Common myeloid progenitor, CD34-positive (primary cell): ENCODE measurements around the gene FZD10.

Experiments used
- CTCF ChIA-PET: fragments of 350-600 bp; sonication (Branson Sonifier 250); formaldehyde crosslinking; loops from one replicate; lab custom pipeline; 2021; ENCODE audit warnings: antibody characterized with exemption; lab: Charles Lee
- POLR2A ChIA-PET: fragments of 350-600 bp; sonication (Branson Sonifier 250); formaldehyde crosslinking; loops from one replicate; lab custom pipeline; 2021; ENCODE audit warnings: antibody characterized with exemption; lab: Charles Lee
- DNase-seq, 3 donors: peaks; one replicate each; pipeline versions ENCODE4 v3.0.0 to v3.0.0-alpha.2; 2013
- H3K27ac ChIP-seq, 2 experiments: 1 replicate in 1 of 2; 2 replicates in 1 of 2; pipeline ENCODE4 v1.7.0; 2013; ENCODE audit warnings: inconsistent platforms in 2 of 2, low read length in 2 of 2, mild to moderate bottlenecking in 2 of 2, low read depth in 1 of 2, moderate library complexity in 1 of 2; ENCODE audit not compliant: severe bottlenecking in 2 of 2, insufficient read depth in 1 of 2, poor library complexity in 1 of 2
- H3K27me3 ChIP-seq, 5 experiments: replicated peaks in 2 of 5; 1 replicate in 3 of 5; 2 replicates in 2 of 5; pipeline versions ENCODE4 v1.6.1 to v1.7.0; 2013; ENCODE audit warnings: low read length in 4 of 5, mild to moderate bottlenecking in 2 of 5, moderate library complexity in 2 of 5, inconsistent platforms in 1 of 5; ENCODE audit not compliant: insufficient read depth in 5 of 5, control insufficient read depth in 4 of 5
- H3K36me3 ChIP-seq, 4 experiments: 1 replicate in 2 of 4; 2 replicates in 2 of 4; pipeline versions ENCODE4 v1.6.1 to v1.7.0; 2013; ENCODE audit warnings: low read length in 3 of 4, control low read depth in 1 of 4, mild to moderate bottlenecking in 1 of 4; ENCODE audit not compliant: control insufficient read depth in 4 of 4, insufficient read depth in 4 of 4
- H3K4me1 ChIP-seq, 4 experiments: 1 replicate in 3 of 4; 2 replicates in 1 of 4; pipeline versions ENCODE4 v1.6.1 to v1.7.1; 2013; ENCODE audit warnings: low read length in 3 of 4, mild to moderate bottlenecking in 3 of 4, control low read depth in 1 of 4, inconsistent platforms in 1 of 4, moderate library complexity in 1 of 4; ENCODE audit not compliant: control insufficient read depth in 4 of 4, insufficient read depth in 4 of 4; ENCODE audit errors: control extremely low read depth in 1 of 4
- H3K4me3 ChIP-seq, 7 experiments: 1 replicate in 4 of 7; 2 replicates in 3 of 7; pipeline versions ENCODE4 v1.5.1 to v1.7.0; 2013; ENCODE audit warnings: mild to moderate bottlenecking in 7 of 7, low read length in 6 of 7, moderate library complexity in 6 of 7, inconsistent platforms in 2 of 7, low read depth in 2 of 7, control low read depth in 1 of 7; ENCODE audit not compliant: insufficient read depth in 4 of 7, control insufficient read depth in 1 of 7; ENCODE audit errors: extremely low read depth in 1 of 7
- H3K9me3 ChIP-seq, 5 experiments: 1 replicate in 4 of 5; 2 replicates in 1 of 5; pipeline versions ENCODE4 v1.6.1 to v1.7.1; 2013; ENCODE audit warnings: low read length in 4 of 5, mild to moderate bottlenecking in 2 of 5, inconsistent platforms in 1 of 5, low read depth in 1 of 5, moderate library complexity in 1 of 5; ENCODE audit not compliant: control insufficient read depth in 4 of 5, insufficient read depth in 2 of 5; ENCODE audit errors: control extremely low read depth in 1 of 5
- WGBS: methylation state at CpG from one replicate; pipeline ENCODE4 v1.1.5; 2013; ENCODE audit not compliant: insufficient coverage; 5-methylcytosine and 5-hydroxymethylcytosine counted together

The FZD10 gene

GRCh38 chr12:130119241-130119861, 42.9 kb upstream of the FZD10 start:
- ChIA-PET CTCF (no interaction called here), POLR2A (no interaction called here)
- no peak for DNase-seq
- Histone ChIP-seq H3K4me3 (no peak overlapping the region), H3K4me1 (no peaks in the 10 kb centered on the region), H3K27ac (no peak overlapping the region), H3K9me3 (no peaks in the 10 kb centered on the region), H3K36me3 (no peaks in the 10 kb centered on the region), H3K27me3 (peaks cover 0 to 50% (median 0%) of the 10 kb centered on the region in 5 experiments)
- 95% methylated on average over 16 of the region's 27 CpGs for WGBS

- ChIA-PET CTCF (no interaction called here), POLR2A (no interaction called here)
- WGBS = 66% methylated on average over 27 of the region's 31 CpGs
- Histone ChIP-seq H3K4me3 (no peak overlapping the region), H3K9me3 (no peaks in the 10 kb centered on the region), H3K4me1 (no peaks in the 10 kb centered on the region), H3K27ac (no peak overlapping the region), H3K36me3 (no peaks in the 10 kb centered on the region), H3K27me3 (peaks cover 0 to 46% (median 0%) of the 10 kb centered on the region in 5 experiments)
- no peak for DNase-seq
Observed at GRCh38 chr12:130120012-130120805, 42.1 kb upstream of the FZD10 start.

GRCh38 chr12:130121226-130122000, 40.9 kb upstream of the FZD10 start:
- H3K36me3 ChIP-seq = no peaks in the 10 kb centered on the region
- H3K4me3 ChIP-seq = no peak overlapping the region
- CTCF ChIA-PET = no interaction called here
- no peaks in the 10 kb centered on the region for H3K4me1 ChIP-seq
- 75% methylated on average over 10 of the region's 11 CpGs for WGBS
- H3K9me3 ChIP-seq = no peaks in the 10 kb centered on the region
- DNase-seq = no peak
- POLR2A ChIA-PET = no interaction called here
- H3K27ac ChIP-seq = no peak overlapping the region
- H3K27me3 ChIP-seq = peaks cover 0 to 44% (median 0%) of the 10 kb centered on the region in 5 experiments

- 57% methylated on average over 3 of the region's 4 CpGs for WGBS
- no peaks in the 10 kb centered on the region for H3K4me1 ChIP-seq
- H3K27ac ChIP-seq = no peak overlapping the region
- ChIA-PET POLR2A (no interaction called here), CTCF (no interaction called here)
- H3K4me3 ChIP-seq = no peak overlapping the region
- no peaks in the 10 kb centered on the region for H3K9me3 ChIP-seq
- H3K27me3 ChIP-seq = peaks cover 0 to 44% (median 0%) of the 10 kb centered on the region in 5 experiments
- DNase-seq = no peak
- H3K36me3 ChIP-seq = no peaks in the 10 kb centered on the region
Observed at GRCh38 chr12:130122356-130122755, 39.9 kb upstream of the FZD10 start.

GRCh38 chr12:130124106-130124505, 38.2 kb upstream of the FZD10 start:
- 95% methylated on average over 4 of the region's 4 CpGs for WGBS
- no peak for DNase-seq
- peaks cover 0 to 3% (median 0%) of the 10 kb centered on the region in 5 experiments for H3K9me3 ChIP-seq
- H3K27me3 ChIP-seq = peaks cover 0 to 36% (median 0%) of the 10 kb centered on the region in 5 experiments
- no peaks in the 10 kb centered on the region for H3K4me1 ChIP-seq
- CTCF ChIA-PET = no interaction called here
- H3K36me3 ChIP-seq = no peaks in the 10 kb centered on the region
- POLR2A ChIA-PET = no interaction called here
- H3K27ac ChIP-seq = no peak overlapping the region
- no peak overlapping the region for H3K4me3 ChIP-seq

- DNase-seq = no peak
- Histone ChIP-seq H3K4me3 (no peak overlapping the region), H3K27ac (no peak overlapping the region), H3K36me3 (no peaks in the 10 kb centered on the region), H3K4me1 (no peaks in the 10 kb centered on the region), H3K9me3 (peaks cover 0 to 7% (median 0%) of the 10 kb centered on the region in 5 experiments), H3K27me3 (peaks cover 0 to 37% (median 0%) of the 10 kb centered on the region in 5 experiments)
- ChIA-PET CTCF (no interaction called here), POLR2A (no interaction called here)
- 91% methylated on average over 14 of the region's 15 CpGs for WGBS
Observed at GRCh38 chr12:130124605-130125244, 37.5 kb upstream of the FZD10 start.
